Measurements from ENCODE around the gene CREBBP.

Gene CREBBP

GRCh38 chr16:3849751-3850543, 30.6 kb downstream of the CREBBP start:
- peaks cover 0 to 2% of the 10 kb centered on the region in 2 donors for H3K4me1 ChIP-seq (ENCODE audit: control insufficient read depth in 2 of 2, insufficient read depth in 1 of 2, low read depth in 1 of 2, low read length in 2 of 2)
- no peaks in the 10 kb centered on the region for H3K27me3 ChIP-seq (ENCODE audit: control insufficient read depth in 3 of 3, insufficient read depth in 3 of 3, low read depth in 1 of 3, low read length in 3 of 3)
- H3K79me1 ChIP-seq (ENCODE audit: low read depth, low read length), result peaks cover 13% of the 10 kb centered on the region
- H3K9me3 ChIP-seq (replicated peaks in 1 of 2; ENCODE audit: control insufficient read depth in 2 of 2, insufficient read depth in 1 of 2, low read depth in 1 of 2, low read length in 2 of 2), result peaks cover 0 to 3% of the 10 kb centered on the region in 2 donors
- no peak overlapping the region for H3K27ac ChIP-seq (replicated peaks; ENCODE audit: low read length)
- no peak overlapping the region for H2AK5ac ChIP-seq (ENCODE audit: low read depth, low read length)
- no peak overlapping the region for H3K4me2 ChIP-seq (ENCODE audit: insufficient read depth, low read length, poor library complexity, severe bottlenecking)
- no peak overlapping the region for H2BK15ac ChIP-seq (ENCODE audit: low read length)
- H2BK5ac ChIP-seq (ENCODE audit: low read length), result no peak overlapping the region
- no peak overlapping the region for H3K23ac ChIP-seq (ENCODE audit: low read depth, low read length, poor library complexity)
- H3K36me3 ChIP-seq (replicated peaks in 1 of 2; ENCODE audit: control insufficient read depth in 2 of 2, insufficient read depth in 2 of 2, low read length in 2 of 2), result peaks cover 21 to 73% of the 10 kb centered on the region in 2 donors
- H3K4me3 ChIP-seq (ENCODE audit: low read length in 2 of 2), result no peak overlapping the region
- H3K14ac ChIP-seq (ENCODE audit: low read length), result no peak overlapping the region
- H4K8ac ChIP-seq (ENCODE audit: low read depth, low read length), result no peak overlapping the region
- H2BK120ac ChIP-seq (ENCODE audit: low read depth, low read length), result no peak overlapping the region
- no peak overlapping the region for H2BK12ac ChIP-seq (ENCODE audit: low read length)
- no peak overlapping the region for H3K4ac ChIP-seq (ENCODE audit: low read length)
- no CpG with 5 or more reads among the region's 19 CpGs for WGBS, 2 donors (ENCODE audit: extremely low coverage in 2 of 2, insufficient read length in 2 of 2, insufficient replicate concordance in 1 of 2)
- DNase-seq (ENCODE audit: low spot score), result no peak
- H2AFZ ChIP-seq (ENCODE audit: low read length), result no peak overlapping the region
- H3K18ac ChIP-seq (ENCODE audit: low read length), result no peak overlapping the region
- H3K9ac ChIP-seq (ENCODE audit: low read depth, low read length, poor library complexity), result no peak overlapping the region
- H4K91ac ChIP-seq (ENCODE audit: low read depth, low read length, poor library complexity), result no peak overlapping the region

DNA sequence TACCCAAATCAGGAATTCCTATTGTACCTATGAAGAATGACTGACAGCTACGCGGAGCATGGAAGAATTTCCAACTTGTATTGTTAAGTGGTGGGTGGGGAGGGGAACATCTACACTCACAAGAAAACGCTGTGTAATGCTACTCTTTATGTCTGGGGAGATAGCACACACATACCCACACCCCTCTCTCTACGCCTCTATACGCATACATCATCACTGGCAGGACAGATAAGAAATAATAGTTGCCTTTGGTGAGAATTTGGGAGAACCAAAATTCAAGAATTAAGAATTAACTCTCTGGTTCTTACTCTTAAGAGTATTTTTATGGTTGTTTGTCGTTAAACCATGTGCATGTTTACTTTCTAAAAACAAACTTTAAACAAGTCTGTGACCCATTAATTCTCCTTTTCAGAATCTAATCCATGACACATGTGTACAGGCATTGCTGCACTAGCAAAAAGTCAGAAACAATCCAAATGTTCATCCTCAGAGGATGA, 33.9 kb downstream of the CREBBP start:
- H3K4ac ChIP-seq (ENCODE audit: low read length), result no peak overlapping the region
- H3K4me1 ChIP-seq (ENCODE audit: control insufficient read depth in 2 of 2, insufficient read depth in 1 of 2, low read depth in 1 of 2, low read length in 2 of 2), result peaks cover 0 to 2% of the 10 kb centered on the region in 2 donors
- peaks cover 11% of the 10 kb centered on the region for H3K79me1 ChIP-seq (ENCODE audit: low read depth, low read length)
- H2BK120ac ChIP-seq (ENCODE audit: low read depth, low read length), result no peak overlapping the region
- H3K18ac ChIP-seq (ENCODE audit: low read length), result no peak overlapping the region
- no peak overlapping the region for H3K14ac ChIP-seq (ENCODE audit: low read length)
- no peak overlapping the region for H2BK5ac ChIP-seq (ENCODE audit: low read length)
- H3K27ac ChIP-seq (replicated peaks; ENCODE audit: low read length), result no peak overlapping the region
- H3K36me3 ChIP-seq (replicated peaks in 1 of 2; ENCODE audit: control insufficient read depth in 2 of 2, insufficient read depth in 2 of 2, low read length in 2 of 2), result peaks cover 17 to 66% of the 10 kb centered on the region in 2 donors
- no peaks in the 10 kb centered on the region for H3K27me3 ChIP-seq (ENCODE audit: control insufficient read depth in 3 of 3, insufficient read depth in 3 of 3, low read depth in 1 of 3, low read length in 3 of 3)
- H4K91ac ChIP-seq (ENCODE audit: low read depth, low read length, poor library complexity), result no peak overlapping the region
- no peak overlapping the region for H3K4me3 ChIP-seq (ENCODE audit: low read length in 2 of 2)
- H3K23ac ChIP-seq (ENCODE audit: low read depth, low read length, poor library complexity), result no peak overlapping the region
- H3K4me2 ChIP-seq (ENCODE audit: insufficient read depth, low read length, poor library complexity, severe bottlenecking), result no peak overlapping the region
- no peak overlapping the region for H4K8ac ChIP-seq (ENCODE audit: low read depth, low read length)
- no peak overlapping the region for H2BK12ac ChIP-seq (ENCODE audit: low read length)
- no peak overlapping the region for H2AFZ ChIP-seq (ENCODE audit: low read length)
- H3K9me3 ChIP-seq (replicated peaks in 1 of 2; ENCODE audit: control insufficient read depth in 2 of 2, insufficient read depth in 1 of 2, low read depth in 1 of 2, low read length in 2 of 2), result peaks cover 0 to 3% of the 10 kb centered on the region in 2 donors
- WGBS, 2 donors (ENCODE audit: extremely low coverage in 2 of 2, insufficient read length in 2 of 2, insufficient replicate concordance in 1 of 2), result no CpG with 5 or more reads among the region's 6 CpGs
- DNase-seq (ENCODE audit: low spot score), result no peak
- H2AK5ac ChIP-seq (ENCODE audit: low read depth, low read length), result no peak overlapping the region
- no peak overlapping the region for H2BK15ac ChIP-seq (ENCODE audit: low read length)
- no peak overlapping the region for H3K9ac ChIP-seq (ENCODE audit: low read depth, low read length, poor library complexity)

DNA sequence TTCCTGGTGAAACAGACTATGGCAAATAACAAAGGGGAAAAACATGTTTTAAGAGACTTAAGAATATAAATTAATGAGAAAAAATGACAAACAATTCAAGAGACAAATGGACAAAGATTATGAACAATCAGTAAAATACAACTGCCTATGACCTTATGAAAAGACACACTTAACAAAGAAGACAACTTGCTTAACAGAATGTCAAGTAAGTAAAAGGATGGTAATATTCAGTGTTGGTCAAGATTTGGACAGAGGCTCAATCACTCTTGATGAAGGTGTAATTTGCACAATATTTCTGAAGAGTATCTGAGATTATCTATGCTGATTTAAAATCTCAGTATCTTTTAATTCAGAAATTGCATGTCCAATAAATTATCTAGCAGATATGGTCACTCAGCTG, 34.4 kb downstream of the CREBBP start:
- Histone ChIP-seq H3K4me1 (ENCODE audit: control insufficient read depth in 2 of 2, insufficient read depth in 1 of 2, low read depth in 1 of 2, low read length in 2 of 2) (peaks cover 0 to 2% of the 10 kb centered on the region in 2 donors), H3K23ac (ENCODE audit: low read depth, low read length, poor library complexity) (no peak overlapping the region), H3K9me3 (replicated peaks in 1 of 2; ENCODE audit: control insufficient read depth in 2 of 2, insufficient read depth in 1 of 2, low read depth in 1 of 2, low read length in 2 of 2) (peaks cover 0 to 3% of the 10 kb centered on the region in 2 donors), H3K4me2 (ENCODE audit: insufficient read depth, low read length, poor library complexity, severe bottlenecking) (no peak overlapping the region), H2AFZ (ENCODE audit: low read length) (no peak overlapping the region), H2BK5ac (ENCODE audit: low read length) (no peak overlapping the region), H4K91ac (ENCODE audit: low read depth, low read length, poor library complexity) (no peak overlapping the region), H2BK12ac (ENCODE audit: low read length) (no peak overlapping the region), H3K27me3 (ENCODE audit: control insufficient read depth in 3 of 3, insufficient read depth in 3 of 3, low read depth in 1 of 3, low read length in 3 of 3) (no peaks in the 10 kb centered on the region), H3K36me3 (replicated peaks in 1 of 2; ENCODE audit: control insufficient read depth in 2 of 2, insufficient read depth in 2 of 2, low read length in 2 of 2) (peaks cover 17 to 67% of the 10 kb centered on the region in 2 donors), H3K79me1 (ENCODE audit: low read depth, low read length) (peaks cover 11% of the 10 kb centered on the region), H4K8ac (ENCODE audit: low read depth, low read length) (no peak overlapping the region), H2BK120ac (ENCODE audit: low read depth, low read length) (no peak overlapping the region), H3K4ac (ENCODE audit: low read length) (no peak overlapping the region), H3K9ac (ENCODE audit: low read depth, low read length, poor library complexity) (no peak overlapping the region), H3K14ac (ENCODE audit: low read length) (no peak overlapping the region), H3K27ac (replicated peaks; ENCODE audit: low read length) (no peak overlapping the region), H2AK5ac (ENCODE audit: low read depth, low read length) (no peak overlapping the region), H2BK15ac (ENCODE audit: low read length) (no peak overlapping the region), H3K18ac (ENCODE audit: low read length) (no peak overlapping the region), H3K4me3 (ENCODE audit: low read length in 2 of 2) (no peak overlapping the region)
- no peak for DNase-seq (ENCODE audit: low spot score)

- Histone ChIP-seq H3K4me2 (ENCODE audit: insufficient read depth, low read length, poor library complexity, severe bottlenecking) (no peak overlapping the region), H3K27ac (replicated peaks; ENCODE audit: low read length) (no peak overlapping the region), H2BK120ac (ENCODE audit: low read depth, low read length) (no peak overlapping the region), H3K27me3 (ENCODE audit: control insufficient read depth in 3 of 3, insufficient read depth in 3 of 3, low read depth in 1 of 3, low read length in 3 of 3) (no peaks in the 10 kb centered on the region), H3K79me1 (ENCODE audit: low read depth, low read length) (peaks cover 6% of the 10 kb centered on the region), H3K18ac (ENCODE audit: low read length) (no peak overlapping the region), H3K14ac (ENCODE audit: low read length) (no peak overlapping the region), H3K9me3 (replicated peaks in 1 of 2; ENCODE audit: control insufficient read depth in 2 of 2, insufficient read depth in 1 of 2, low read depth in 1 of 2, low read length in 2 of 2) (peaks cover 0 to 3% of the 10 kb centered on the region in 2 donors), H2AK5ac (ENCODE audit: low read depth, low read length) (no peak overlapping the region), H3K9ac (ENCODE audit: low read depth, low read length, poor library complexity) (no peak overlapping the region), H2AFZ (ENCODE audit: low read length) (no peak overlapping the region), H3K23ac (ENCODE audit: low read depth, low read length, poor library complexity) (no peak overlapping the region), H3K4me1 (ENCODE audit: control insufficient read depth in 2 of 2, insufficient read depth in 1 of 2, low read depth in 1 of 2, low read length in 2 of 2) (peaks cover 0 to 2% of the 10 kb centered on the region in 2 donors), H4K91ac (ENCODE audit: low read depth, low read length, poor library complexity) (no peak overlapping the region), H3K4ac (ENCODE audit: low read length) (no peak overlapping the region), H4K8ac (ENCODE audit: low read depth, low read length) (no peak overlapping the region), H2BK5ac (ENCODE audit: low read length) (no peak overlapping the region), H2BK15ac (ENCODE audit: low read length) (no peak overlapping the region), H3K36me3 (replicated peaks in 1 of 2; ENCODE audit: control insufficient read depth in 2 of 2, insufficient read depth in 2 of 2, low read length in 2 of 2) (peaks cover 1 to 56% of the 10 kb centered on the region in 2 donors), H3K4me3 (ENCODE audit: low read length in 2 of 2) (no peak overlapping the region), H2BK12ac (ENCODE audit: low read length) (no peak overlapping the region)
- no peak for DNase-seq (ENCODE audit: low spot score)
- WGBS, 2 donors (ENCODE audit: extremely low coverage in 2 of 2, insufficient read length in 2 of 2, insufficient replicate concordance in 1 of 2), result no CpG with 5 or more reads among the region's 3 CpGs
These were observed 37.5 kb downstream of the CREBBP start for GRCh38 chr16:3842994-3843393.

All from neuronal stem cell (in vitro differentiated cells).